Transverse colon (tissue), 4 donors: ENCODE data around the gene RRP1B.

Experiments
- POLR2A ChIP-seq: fragments of 450-650 bp; IDR thresholded peaks from one replicate; pipeline ENCODE4 v1.6.1; 2016; ENCODE audit warnings: antibody characterized with exemption, mild to moderate bottlenecking, moderate library complexity
- POLR2AphosphoS5 ChIP-seq, 3 donors: sonication (generic); formaldehyde crosslinking; IDR thresholded peaks; one replicate each; pipeline ENCODE4 v1.6.1; 2016; ENCODE audit warnings: antibody characterized with exemption in 3 of 3
- TF ChIP-seq, protein P1 (sequence below), 5 experiments: fragments of 200-600 bp in 3 of 5; fragments of 450-650 bp in 2 of 5; sonication (generic) in 3 of 5; IDR thresholded peaks; 1 replicate in 2 of 5; 2 replicates in 3 of 5; pipeline ENCODE4 v1.5.1; 2016 to 2017; ENCODE audit warnings: antibody characterized with exemption in 5 of 5, inconsistent platforms in 3 of 5, mild to moderate bottlenecking in 2 of 5, moderate library complexity in 1 of 5

DNA sequence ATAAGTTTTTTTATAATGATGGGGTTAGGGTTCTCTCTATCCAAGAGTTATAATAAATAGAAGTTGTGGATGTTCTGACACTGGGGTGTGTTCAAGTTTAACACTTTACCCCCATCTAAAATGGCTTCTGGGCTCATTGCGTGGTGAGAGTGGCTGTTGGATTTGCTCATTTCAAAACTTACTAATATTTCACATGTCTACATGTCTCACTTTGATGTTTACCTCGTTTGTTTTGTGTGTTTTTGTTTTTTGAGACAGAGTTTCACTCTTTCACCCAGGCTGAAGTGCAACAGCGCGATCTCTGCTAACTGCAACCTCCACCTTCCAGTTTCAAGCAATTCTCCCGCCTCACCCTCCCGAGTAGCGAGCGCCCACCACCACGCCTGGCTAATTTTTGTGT, 3.7 kb downstream of the RRP1B start:
- TF ChIP-seq, protein P1, sequence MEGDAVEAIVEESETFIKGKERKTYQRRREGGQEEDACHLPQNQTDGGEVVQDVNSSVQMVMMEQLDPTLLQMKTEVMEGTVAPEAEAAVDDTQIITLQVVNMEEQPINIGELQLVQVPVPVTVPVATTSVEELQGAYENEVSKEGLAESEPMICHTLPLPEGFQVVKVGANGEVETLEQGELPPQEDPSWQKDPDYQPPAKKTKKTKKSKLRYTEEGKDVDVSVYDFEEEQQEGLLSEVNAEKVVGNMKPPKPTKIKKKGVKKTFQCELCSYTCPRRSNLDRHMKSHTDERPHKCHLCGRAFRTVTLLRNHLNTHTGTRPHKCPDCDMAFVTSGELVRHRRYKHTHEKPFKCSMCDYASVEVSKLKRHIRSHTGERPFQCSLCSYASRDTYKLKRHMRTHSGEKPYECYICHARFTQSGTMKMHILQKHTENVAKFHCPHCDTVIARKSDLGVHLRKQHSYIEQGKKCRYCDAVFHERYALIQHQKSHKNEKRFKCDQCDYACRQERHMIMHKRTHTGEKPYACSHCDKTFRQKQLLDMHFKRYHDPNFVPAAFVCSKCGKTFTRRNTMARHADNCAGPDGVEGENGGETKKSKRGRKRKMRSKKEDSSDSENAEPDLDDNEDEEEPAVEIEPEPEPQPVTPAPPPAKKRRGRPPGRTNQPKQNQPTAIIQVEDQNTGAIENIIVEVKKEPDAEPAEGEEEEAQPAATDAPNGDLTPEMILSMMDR (IDR thresholded peaks at IDR 0.05): no peak
- TF ChIP-seq POLR2AphosphoS5 (IDR thresholded peaks at IDR 0.05) (no peak), POLR2A (no peak)
